ENCODE measurements around the gene ERCC1. TPM values are rescaled to one million over a fixed set of nuclear protein-coding genes. Genes with fewer than 3 reads are reported as not detected.

The ERCC1 gene
- total and polyA plus RNA-seq, 2 of the 13 experiments (the other 11 are each of a cell fraction or from before 2014, with no cell fraction given): 40.0 to 66.4 TPM

- no peak for TF ChIP-seq ARID4A (CRISPR knock-in tag; IDR thresholded peaks at IDR 0.05; ENCODE audit: borderline replicate concordance)
- TF ChIP-seq ZNF329 (CRISPR knock-in tag; IDR thresholded peaks at IDR 0.05; ENCODE audit: low read depth): no peak
- TF ChIP-seq PCBP1 (IDR thresholded peaks at IDR 0.05; ENCODE audit: borderline replicate concordance, low read depth, low read length): no peak
- 0 out of 2 replicates have a peak, but pooled peaks have one; percentile 19 for TF ChIP-seq TFE3 (CRISPR knock-in tag; IDR thresholded peaks at IDR 0.05)
- TF ChIP-seq ZNF382 (CRISPR knock-in tag; IDR thresholded peaks at IDR 0.05; ENCODE audit: borderline replicate concordance): no peak
- TF ChIP-seq NRL (CRISPR knock-in tag; IDR thresholded peaks at IDR 0.05; ENCODE audit: borderline replicate concordance): no peak; the same call in 1 of the 2 replicates
- TF ChIP-seq, protein P1, sequence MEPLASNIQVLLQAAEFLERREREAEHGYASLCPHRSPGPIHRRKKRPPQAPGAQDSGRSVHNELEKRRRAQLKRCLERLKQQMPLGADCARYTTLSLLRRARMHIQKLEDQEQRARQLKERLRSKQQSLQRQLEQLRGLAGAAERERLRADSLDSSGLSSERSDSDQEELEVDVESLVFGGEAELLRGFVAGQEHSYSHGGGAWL (CRISPR knock-in tag; IDR thresholded peaks at IDR 0.05): no peak
- TF ChIP-seq SIN3A (IDR thresholded peaks at IDR 0.05; ENCODE audit: borderline replicate concordance, low read depth, low read length): no peak; the same call in 1 of the 2 replicates
- TF ChIP-seq MIXL1 (CRISPR knock-in tag; IDR thresholded peaks at IDR 0.05): no peak
- TF ChIP-seq HIC2 (CRISPR knock-in tag; IDR thresholded peaks at IDR 0.05; ENCODE audit: low read depth): no peak
- no peak for TF ChIP-seq KLF12 (CRISPR knock-in tag; IDR thresholded peaks at IDR 0.05; ENCODE audit: borderline replicate concordance)
- TF ChIP-seq HOXA5 (CRISPR knock-in tag; IDR thresholded peaks at IDR 0.05): no peak; the same call in 1 of the 2 replicates
These were observed 18.1 kb downstream of the ERCC1 start (continued) for GRCh38 chr19:45405435-45406225.
